DMS153 treated with DMSO at 0.1 percent for 48 hours (cell line): ENCODE results near the gene SLC1A2.
A peak's percentile ranks its signal among the peaks of the same experiment; 100 is the strongest.

Experiments used
- DNase-seq: peaks from one replicate; lab custom pipeline; 2025; ENCODE audit not compliant: unreplicated experiment; lab: John Stamatoyannopoulos, UW

Gene SLC1A2

GRCh38 chr11:35276396-35277145 lies 142.8 kb downstream of the SLC1A2 start:
- no peak for DNase-seq

DNA sequence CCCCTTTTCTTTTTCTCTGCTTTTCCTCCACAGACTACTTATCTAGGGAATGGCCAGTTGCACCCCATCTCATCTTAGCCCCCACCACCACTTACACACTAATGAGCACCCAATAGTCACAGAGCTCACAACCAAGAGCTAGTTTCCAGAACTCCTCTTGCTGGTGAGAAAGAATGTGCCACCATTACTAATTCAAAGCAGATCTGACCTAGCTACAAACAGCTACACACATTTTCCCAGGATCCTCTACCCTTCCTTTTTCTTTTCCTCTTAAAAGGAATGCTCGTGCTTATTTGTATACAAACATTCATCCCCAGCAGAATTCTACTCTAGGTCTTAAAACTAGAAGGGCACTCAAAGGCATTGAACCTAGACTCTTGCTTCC lies 143.6 kb downstream of the SLC1A2 start:
- DNase-seq = no peak

GRCh38 chr11:35274909-35275785 lies 144.2 kb downstream of the SLC1A2 start:
- peak; percentile 48 for DNase-seq

- no peak for DNase-seq
Measured at GRCh38 chr11:35272391-35272902, 146.9 kb downstream of the SLC1A2 start.

GRCh38 chr11:35271031-35271430 lies 148.3 kb downstream of the SLC1A2 start:
- DNase-seq = no peak

DNA sequence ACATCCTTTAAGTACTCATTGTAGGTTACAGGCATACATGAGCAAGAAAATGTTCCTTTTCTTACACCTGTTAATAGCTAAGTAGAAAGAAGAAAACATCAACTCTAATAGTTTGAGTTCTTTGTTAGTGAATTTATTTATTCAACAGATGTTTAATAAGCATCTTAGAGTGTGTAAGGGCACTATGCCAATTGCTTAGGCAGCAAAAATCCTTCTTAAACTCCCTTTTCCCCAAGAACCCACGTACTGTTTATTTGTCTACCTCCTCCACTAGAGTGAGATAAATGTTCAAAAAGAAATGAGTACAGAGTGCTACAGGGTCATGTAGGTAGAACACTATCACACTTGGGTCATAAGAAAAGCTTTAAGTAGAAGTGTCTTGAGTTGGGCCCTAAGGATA lies 149.0 kb downstream of the SLC1A2 start:
- no peak for DNase-seq

GRCh38 chr11:35267504-35267903 lies 151.9 kb downstream of the SLC1A2 start:
- DNase-seq = no peak

DNA sequence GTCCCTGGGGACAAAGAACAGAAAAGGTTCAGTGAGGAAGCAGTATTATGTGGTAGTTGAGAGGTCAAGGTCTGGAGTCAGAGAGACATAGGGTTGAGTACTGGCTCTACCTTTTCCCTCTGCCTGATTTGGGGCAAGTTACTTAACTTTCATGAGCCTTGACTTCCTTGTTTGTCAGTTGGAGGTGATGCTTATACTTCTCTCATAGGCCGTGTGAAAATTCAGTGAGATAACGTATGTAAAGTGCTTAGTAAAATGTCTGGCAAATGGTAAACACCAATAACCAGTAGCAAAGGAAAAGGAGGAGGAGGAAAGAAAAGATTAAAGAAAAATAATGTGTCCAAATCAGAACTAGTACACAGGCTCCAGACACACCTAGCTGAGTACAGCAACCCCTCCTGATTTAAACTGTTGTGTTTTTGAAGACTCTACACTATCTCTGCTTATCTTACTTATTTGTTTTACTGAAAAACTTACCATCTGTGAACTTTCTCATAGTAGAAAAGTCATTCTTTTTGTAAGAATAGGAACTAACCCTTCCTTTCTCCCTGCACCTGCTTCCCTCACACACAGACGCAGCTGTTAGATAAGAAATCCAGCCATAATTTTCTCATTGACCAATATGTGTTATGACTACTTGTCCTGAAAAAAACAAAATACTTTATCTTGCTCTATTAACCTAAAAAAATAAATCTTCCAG lies 153.5 kb downstream of the SLC1A2 start:
- DNase-seq = no peak

- no peak for DNase-seq
Measured at GRCh38 chr11:35262735-35263134, 156.6 kb downstream of the SLC1A2 start.

DNA sequence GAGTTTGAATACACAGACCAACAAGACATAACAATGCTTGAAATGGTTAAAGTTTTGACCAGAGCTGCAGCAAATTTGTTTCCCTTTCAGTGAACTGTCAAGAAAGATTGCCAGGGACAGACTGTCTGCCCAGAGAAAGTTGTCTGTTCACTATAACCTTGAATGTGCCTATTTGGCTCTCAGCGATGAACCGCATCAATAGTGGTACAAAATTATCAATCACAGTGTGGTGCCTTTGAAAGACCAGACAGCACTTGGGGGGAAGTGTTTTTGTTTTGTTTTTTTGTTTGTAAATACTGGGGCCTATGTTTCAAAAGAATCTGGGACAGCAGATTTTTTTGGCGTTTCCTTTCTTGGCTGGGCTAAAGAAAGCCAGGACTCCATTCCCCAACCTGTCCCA lies 157.3 kb downstream of the SLC1A2 start:
- no peak for DNase-seq

DNA sequence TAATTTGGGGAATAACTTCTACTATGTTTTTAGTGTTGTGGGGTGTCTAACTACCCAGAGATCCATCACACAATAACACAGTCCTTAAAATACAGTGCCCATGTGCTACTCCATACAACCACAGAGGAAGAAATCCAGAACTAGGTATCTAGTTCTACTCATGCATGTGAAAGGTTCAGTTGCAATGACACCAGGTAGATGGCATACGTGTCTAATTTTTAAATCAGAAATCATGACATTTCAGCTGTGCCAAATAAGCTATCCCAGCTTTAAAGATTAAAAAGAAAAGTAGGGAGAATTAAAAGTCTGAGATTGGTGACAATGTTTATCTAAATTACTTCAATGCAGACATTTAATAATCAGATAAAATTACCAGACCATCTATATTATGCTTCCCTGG lies 158.2 kb downstream of the SLC1A2 start:
- no peak for DNase-seq

GRCh38 chr11:35260342-35260985 lies 158.9 kb downstream of the SLC1A2 start:
- no peak for DNase-seq

DNA sequence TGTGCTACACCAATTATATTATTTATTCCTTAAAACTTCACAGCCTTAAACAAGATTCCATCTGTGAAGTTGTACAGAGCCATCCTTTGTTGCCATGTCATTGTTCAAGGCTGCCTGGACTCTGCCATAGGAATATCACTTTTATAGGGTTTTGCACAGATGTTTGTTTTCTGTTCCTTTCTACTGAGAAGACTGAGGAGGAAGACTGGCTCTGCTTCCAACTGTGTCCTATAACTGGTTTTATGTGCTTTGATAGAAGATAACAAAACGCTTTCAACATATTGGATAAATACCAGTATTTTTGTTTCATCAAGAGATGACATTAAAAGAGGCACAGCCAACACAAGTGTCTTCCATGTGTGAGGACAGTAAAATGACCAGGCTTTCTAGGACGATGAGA lies 159.8 kb downstream of the SLC1A2 start:
- DNase-seq = no peak

GRCh38 chr11:35257281-35257680 lies 162.1 kb downstream of the SLC1A2 start:
- DNase-seq = no peak

DNA sequence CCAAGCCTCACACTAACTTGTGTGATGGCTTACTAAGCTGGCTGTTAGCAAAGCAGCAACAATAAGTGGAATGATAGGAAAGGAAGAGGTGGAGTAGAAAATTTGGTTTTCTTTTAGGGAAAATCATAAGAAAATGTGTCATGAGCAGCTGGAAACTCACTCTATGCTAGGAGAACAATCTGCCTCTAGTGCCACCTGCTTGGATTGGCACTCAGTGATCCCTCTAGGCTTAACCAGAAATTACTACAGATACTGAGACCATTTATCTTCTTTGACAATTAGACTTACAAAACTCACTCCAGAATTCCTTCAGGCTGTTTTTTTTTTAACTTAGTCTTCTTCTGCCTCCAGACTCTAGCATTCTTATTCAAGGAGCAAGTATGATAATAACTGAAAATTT lies 163.1 kb downstream of the SLC1A2 start:
- DNase-seq = no peak

- DNase-seq = no peak
Measured at GRCh38 chr11:35255514-35255913, 163.8 kb downstream of the SLC1A2 start.

GRCh38 chr11:35253237-35253636 lies 166.1 kb downstream of the SLC1A2 start:
- no peak for DNase-seq

DNA sequence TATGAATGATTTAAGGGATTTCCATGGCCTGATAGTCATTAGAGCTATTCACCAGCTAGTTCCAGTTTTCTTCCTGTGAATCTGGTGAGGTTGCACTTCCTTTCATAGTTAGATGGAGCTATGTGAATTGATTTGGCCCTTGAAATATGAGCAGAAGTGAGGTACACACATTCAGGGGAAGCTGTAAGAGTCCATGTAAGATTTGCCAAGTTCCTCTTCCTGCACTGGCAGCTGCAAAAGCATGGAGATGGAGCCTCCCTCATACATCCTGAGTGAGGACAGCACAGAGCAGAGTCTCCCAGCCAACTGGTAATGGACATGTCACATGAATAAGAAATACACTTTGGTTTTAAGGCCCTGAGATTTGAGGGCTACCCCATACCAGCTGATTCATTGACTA lies 168.7 kb downstream of the SLC1A2 start:
- DNase-seq = no peak

DNA sequence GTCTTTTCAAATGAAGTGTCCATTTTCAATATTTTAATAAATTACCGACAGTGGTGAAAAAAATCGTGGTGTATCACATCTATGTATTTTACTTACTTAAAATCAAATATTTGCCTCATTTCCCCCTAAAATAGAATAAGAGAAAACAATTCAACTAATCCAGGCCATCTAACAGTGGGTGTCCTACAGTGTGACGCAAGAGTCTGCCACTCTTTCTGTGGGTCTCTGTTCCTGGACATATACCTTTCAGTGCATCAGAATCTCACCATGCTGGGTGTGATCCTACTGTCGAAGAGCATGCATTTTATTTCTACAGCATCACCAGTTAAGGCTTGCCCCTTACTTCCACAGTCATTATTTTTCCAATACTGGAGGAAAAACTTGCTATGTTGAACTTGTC lies 169.2 kb downstream of the SLC1A2 start:
- no peak for DNase-seq

DNA sequence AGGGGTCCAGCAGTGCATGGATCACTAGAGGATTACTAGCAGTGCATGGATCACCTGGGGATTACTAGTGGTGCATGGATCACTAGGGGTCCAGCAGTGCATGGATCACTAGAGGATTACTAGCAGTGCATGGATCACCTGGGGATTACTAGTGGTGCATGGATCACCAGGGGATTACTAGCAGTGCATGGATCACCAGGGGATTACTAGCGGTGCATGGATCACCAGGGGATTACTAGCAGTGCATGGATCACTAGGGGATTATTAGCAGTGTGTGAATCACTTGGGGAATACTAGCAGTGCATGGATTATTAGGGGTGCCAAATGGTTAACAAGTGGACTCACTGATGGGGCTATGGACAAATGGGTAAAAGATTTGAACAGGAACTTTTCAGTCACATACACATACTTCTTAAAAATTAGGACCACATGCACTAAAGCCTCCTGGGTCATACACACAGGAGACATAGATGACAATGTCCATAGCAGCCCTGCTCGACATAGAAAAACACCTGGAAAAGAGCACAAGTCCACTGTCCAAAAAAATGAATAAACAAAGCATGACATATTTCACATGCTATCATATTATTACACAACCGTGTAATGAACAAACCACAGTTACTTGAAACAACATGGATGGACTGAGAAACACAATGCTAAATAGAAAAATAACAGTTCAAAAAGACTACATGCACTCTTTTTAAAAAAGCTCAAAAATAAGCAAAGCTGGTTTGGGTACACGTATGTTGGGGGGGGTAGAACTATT lies 170.6 kb downstream of the SLC1A2 start:
- DNase-seq = no peak
